Measurements from ENCODE around the gene PLCD1. TPM values are rescaled to one million over a fixed set of nuclear protein-coding genes. Genes with fewer than 3 reads are reported as not detected.
A peak's percentile ranks its signal among the peaks of the same experiment; 100 is the strongest.

PLCD1 gene
- total and polyA plus RNA-seq, 2 of the 13 experiments (the other 11 are each of a cell fraction or from before 2014, with no cell fraction given) = 10.1 to 12.4 TPM

DNA sequence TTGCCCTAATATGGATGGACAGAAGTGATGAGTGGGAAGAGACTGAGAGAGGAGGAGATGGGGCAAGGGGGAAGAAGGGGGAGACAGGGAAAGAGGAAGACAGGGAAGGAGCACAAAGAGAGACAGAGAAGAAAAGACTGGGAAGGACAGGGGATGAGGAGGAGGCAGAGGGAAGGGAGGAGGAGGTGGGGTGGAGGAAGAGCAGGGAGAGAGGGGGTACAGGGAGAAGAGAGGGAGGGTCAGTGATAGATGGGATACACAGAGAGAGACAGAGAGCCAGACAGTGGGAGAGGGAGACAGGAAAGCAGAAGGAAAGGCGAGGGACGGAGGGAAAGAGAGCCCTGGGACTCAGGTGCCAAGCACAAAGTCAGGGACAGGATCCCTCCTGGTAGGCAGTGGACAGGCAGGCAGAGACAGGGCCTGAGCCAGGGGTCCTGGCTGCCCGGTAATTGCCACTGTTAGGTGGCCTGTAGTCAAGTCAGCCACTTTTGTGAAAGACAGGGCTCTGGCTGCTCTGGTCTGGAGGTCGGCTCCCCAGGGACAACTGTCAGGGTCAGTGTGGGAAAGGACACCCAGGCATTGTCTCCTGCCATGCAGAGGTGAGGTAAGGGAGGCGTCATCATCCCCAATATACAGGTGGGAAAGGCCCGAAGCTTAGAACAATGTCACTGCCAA is 29.1 kb downstream of the PLCD1 start:
- Histone ChIP-seq H3K27ac (ENCODE audit: extremely low read length, insufficient read depth, low read length) (no peak overlapping the region), H3K4me2 (ENCODE audit: low read depth, low read length) (peak overlapping the region; percentile 6; the same call in 1 of the 2 replicates), H2AFZ (ENCODE audit: low read length) (peak overlapping the region; percentile 20), H3K27me3 (ENCODE audit: control insufficient read depth in 1 of 2, insufficient read depth in 2 of 2, low read length in 2 of 2) (peaks cover 0 to 16% of the 10 kb centered on the region in 2 experiments; a peak in 2 of 5 replicates), H3K4me1 (ENCODE audit: insufficient read depth, low read length) (peaks cover 87% of the 10 kb centered on the region), H3K79me2 (ENCODE audit: insufficient read depth, low read length) (no peaks in the 10 kb centered on the region), H3K36me3 (replicated peaks in 1 of 2; ENCODE audit: control insufficient read depth in 1 of 2, insufficient read depth in 2 of 2, low read length in 2 of 2) (no peaks in the 10 kb centered on the region), H3K4me3 (replicated peaks in 1 of 3; ENCODE audit: insufficient read depth in 1 of 3, low read depth in 2 of 3, low read length in 3 of 3) (no peak overlapping the region; a peak in 1 of 6 replicates), H3K9ac (ENCODE audit: insufficient read depth, low read depth, low read length) (no peak overlapping the region), H4K20me1 (ENCODE audit: insufficient read depth, low read length) (no peaks in the 10 kb centered on the region), H3K9me3 (ENCODE audit: low read length) (no peaks in the 10 kb centered on the region)
- ChIA-PET CTCF (ENCODE audit: low intra/inter-chr PET ratio, low total read pairs) (interaction anchor here (1.4 to 1.9 kb wide), 2 partner anchors 26 to 145 kb away, joined by 4 to 7 read pairs; no protein-coding TSS in a partner anchor), POLR2A (no interaction called here)
- ATAC-seq = no peak
- WGBS (ENCODE audit: low lambda C conversion rate) = 39% methylated on average over 5 of the region's 6 CpGs
- no peak for FAIRE-seq
- in situ Hi-C loops (cut with HindIII; ENCODE audit: extremely low pct_ligation_motif_present, low pct_unique_long_range_greater_than_20kb) = loop anchor here (5.0 kb wide), 1 partner anchor 143 kb away; no protein-coding TSS in a partner anchor
- no peak for DNase-seq (ENCODE audit: low spot score)
- no TSS peak for BruUV-seq (replicated peaks)
- intact Hi-C loops (cut with micrococcal nuclease; ENCODE audit: unreplicated experiment) = loop anchor here (2.0 kb wide), 1 partner anchor 94 kb away; no protein-coding TSS in a partner anchor
- TF ChIP-seq, protein P1, sequence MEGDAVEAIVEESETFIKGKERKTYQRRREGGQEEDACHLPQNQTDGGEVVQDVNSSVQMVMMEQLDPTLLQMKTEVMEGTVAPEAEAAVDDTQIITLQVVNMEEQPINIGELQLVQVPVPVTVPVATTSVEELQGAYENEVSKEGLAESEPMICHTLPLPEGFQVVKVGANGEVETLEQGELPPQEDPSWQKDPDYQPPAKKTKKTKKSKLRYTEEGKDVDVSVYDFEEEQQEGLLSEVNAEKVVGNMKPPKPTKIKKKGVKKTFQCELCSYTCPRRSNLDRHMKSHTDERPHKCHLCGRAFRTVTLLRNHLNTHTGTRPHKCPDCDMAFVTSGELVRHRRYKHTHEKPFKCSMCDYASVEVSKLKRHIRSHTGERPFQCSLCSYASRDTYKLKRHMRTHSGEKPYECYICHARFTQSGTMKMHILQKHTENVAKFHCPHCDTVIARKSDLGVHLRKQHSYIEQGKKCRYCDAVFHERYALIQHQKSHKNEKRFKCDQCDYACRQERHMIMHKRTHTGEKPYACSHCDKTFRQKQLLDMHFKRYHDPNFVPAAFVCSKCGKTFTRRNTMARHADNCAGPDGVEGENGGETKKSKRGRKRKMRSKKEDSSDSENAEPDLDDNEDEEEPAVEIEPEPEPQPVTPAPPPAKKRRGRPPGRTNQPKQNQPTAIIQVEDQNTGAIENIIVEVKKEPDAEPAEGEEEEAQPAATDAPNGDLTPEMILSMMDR (CRISPR knock-in tag; IDR thresholded peaks at IDR 0.05) = 0 out of 2 replicates have a peak, but pooled peaks have one; percentile 8
- TF ChIP-seq, protein P2, sequence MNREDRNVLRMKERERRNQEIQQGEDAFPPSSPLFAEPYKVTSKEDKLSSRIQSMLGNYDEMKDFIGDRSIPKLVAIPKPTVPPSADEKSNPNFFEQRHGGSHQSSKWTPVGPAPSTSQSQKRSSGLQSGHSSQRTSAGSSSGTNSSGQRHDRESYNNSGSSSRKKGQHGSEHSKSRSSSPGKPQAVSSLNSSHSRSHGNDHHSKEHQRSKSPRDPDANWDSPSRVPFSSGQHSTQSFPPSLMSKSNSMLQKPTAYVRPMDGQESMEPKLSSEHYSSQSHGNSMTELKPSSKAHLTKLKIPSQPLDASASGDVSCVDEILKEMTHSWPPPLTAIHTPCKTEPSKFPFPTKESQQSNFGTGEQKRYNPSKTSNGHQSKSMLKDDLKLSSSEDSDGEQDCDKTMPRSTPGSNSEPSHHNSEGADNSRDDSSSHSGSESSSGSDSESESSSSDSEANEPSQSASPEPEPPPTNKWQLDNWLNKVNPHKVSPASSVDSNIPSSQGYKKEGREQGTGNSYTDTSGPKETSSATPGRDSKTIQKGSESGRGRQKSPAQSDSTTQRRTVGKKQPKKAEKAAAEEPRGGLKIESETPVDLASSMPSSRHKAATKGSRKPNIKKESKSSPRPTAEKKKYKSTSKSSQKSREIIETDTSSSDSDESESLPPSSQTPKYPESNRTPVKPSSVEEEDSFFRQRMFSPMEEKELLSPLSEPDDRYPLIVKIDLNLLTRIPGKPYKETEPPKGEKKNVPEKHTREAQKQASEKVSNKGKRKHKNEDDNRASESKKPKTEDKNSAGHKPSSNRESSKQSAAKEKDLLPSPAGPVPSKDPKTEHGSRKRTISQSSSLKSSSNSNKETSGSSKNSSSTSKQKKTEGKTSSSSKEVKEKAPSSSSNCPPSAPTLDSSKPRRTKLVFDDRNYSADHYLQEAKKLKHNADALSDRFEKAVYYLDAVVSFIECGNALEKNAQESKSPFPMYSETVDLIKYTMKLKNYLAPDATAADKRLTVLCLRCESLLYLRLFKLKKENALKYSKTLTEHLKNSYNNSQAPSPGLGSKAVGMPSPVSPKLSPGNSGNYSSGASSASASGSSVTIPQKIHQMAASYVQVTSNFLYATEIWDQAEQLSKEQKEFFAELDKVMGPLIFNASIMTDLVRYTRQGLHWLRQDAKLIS (CRISPR knock-in tag; IDR thresholded peaks at IDR 0.05) = no peak

Data from HepG2 (cell line).